ENCODE measurements around the gene BTBD10.
"Not testable (repeated sequence)": the region's sequence is repeated elsewhere in the genome, so short reads cannot be mapped to it uniquely, and the experiment has no call there.

Gene BTBD10

GRCh38 chr11:13448876-13449275 lies 14.1 kb downstream of the BTBD10 start:
- DNase-seq (ENCODE audit: low read depth): no peak
- H3K4me3 ChIP-seq (ENCODE audit: low read depth, low read length): no peak overlapping the region
- TF ChIP-seq CTCF (IDR thresholded peaks at IDR 0.05; ENCODE audit: insufficient read depth, low read depth, low read length, missing control alignments): no peak

- no peak for TF ChIP-seq CTCF (IDR thresholded peaks at IDR 0.05; ENCODE audit: insufficient read depth, low read depth, low read length, missing control alignments)
- no peak for DNase-seq (ENCODE audit: low read depth)
- no peak overlapping the region for H3K4me3 ChIP-seq (ENCODE audit: low read depth, low read length)
These were observed 16.6 kb downstream of the BTBD10 start for GRCh38 chr11:13446444-13446843.

GRCh38 chr11:13445588-13445987 lies 17.4 kb downstream of the BTBD10 start:
- H3K4me3 ChIP-seq (ENCODE audit: low read depth, low read length): no peak overlapping the region
- TF ChIP-seq CTCF (IDR thresholded peaks at IDR 0.05; ENCODE audit: insufficient read depth, low read depth, low read length, missing control alignments): no peak
- no peak for DNase-seq (ENCODE audit: low read depth)

GRCh38 chr11:13440100-13440855 lies 22.7 kb downstream of the BTBD10 start:
- H3K4me3 ChIP-seq (ENCODE audit: low read depth, low read length): no peak overlapping the region
- no peak for TF ChIP-seq CTCF (IDR thresholded peaks at IDR 0.05; ENCODE audit: insufficient read depth, low read depth, low read length, missing control alignments)
- DNase-seq (ENCODE audit: low read depth): no peak

GRCh38 chr11:13438291-13438690 lies 24.7 kb downstream of the BTBD10 start:
- no peak for DNase-seq (ENCODE audit: low read depth)
- no peak overlapping the region for H3K4me3 ChIP-seq (ENCODE audit: low read depth, low read length)
- no peak for TF ChIP-seq CTCF (IDR thresholded peaks at IDR 0.05; ENCODE audit: insufficient read depth, low read depth, low read length, missing control alignments)

- DNase-seq (ENCODE audit: low read depth): not testable (repeated sequence)
These were observed 26.2 kb downstream of the BTBD10 start for GRCh38 chr11:13436836-13437235.

GRCh38 chr11:13434247-13435205 lies 28.5 kb downstream of the BTBD10 start:
- H3K4me3 ChIP-seq (ENCODE audit: low read depth, low read length): no peak overlapping the region
- no peak for TF ChIP-seq CTCF (IDR thresholded peaks at IDR 0.05; ENCODE audit: insufficient read depth, low read depth, low read length, missing control alignments)
- no peak for DNase-seq (ENCODE audit: low read depth)

More at GRCh38 chr11:13436836-13437235, 26.2 kb downstream of the BTBD10 start:
- H3K4me3 ChIP-seq (ENCODE audit: low read depth, low read length): not testable (repeated sequence)
